ENCODE data around the gene GSTCD.
"Not testable (repeated sequence)": the region's sequence is repeated elsewhere in the genome, so short reads cannot be mapped to it uniquely, and the experiment has no call there.

GSTCD gene, protein sequence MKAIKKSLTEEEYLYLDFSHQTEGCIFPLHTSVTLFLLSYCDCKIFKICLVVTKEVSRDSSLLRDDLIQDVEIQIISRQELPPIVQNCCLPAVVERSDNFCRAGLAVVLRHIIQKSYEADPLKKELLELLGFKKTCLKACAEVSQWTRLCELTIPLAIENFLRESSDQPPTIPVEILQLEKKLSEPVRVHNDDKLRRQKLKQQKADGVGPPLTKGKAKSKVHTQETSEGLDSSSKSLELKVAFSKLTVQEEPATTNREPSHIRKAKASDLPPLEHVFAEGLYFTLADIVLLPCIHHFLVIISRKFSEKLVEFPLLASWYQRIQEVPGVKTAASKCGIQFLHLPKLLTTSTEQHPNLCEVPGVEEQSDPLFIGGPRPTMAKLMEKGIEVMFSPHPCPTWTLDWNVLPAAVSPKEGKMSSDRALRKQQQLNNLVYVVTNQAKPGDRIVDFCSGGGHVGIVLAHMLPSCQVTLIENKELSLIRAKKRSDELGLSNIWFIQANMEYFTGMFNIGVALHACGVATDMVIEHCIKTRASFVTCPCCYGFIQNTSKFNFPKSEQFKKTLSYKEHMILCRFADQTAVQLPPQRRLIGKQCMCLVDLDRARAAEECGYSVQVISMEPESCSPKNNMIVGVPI

DNA sequence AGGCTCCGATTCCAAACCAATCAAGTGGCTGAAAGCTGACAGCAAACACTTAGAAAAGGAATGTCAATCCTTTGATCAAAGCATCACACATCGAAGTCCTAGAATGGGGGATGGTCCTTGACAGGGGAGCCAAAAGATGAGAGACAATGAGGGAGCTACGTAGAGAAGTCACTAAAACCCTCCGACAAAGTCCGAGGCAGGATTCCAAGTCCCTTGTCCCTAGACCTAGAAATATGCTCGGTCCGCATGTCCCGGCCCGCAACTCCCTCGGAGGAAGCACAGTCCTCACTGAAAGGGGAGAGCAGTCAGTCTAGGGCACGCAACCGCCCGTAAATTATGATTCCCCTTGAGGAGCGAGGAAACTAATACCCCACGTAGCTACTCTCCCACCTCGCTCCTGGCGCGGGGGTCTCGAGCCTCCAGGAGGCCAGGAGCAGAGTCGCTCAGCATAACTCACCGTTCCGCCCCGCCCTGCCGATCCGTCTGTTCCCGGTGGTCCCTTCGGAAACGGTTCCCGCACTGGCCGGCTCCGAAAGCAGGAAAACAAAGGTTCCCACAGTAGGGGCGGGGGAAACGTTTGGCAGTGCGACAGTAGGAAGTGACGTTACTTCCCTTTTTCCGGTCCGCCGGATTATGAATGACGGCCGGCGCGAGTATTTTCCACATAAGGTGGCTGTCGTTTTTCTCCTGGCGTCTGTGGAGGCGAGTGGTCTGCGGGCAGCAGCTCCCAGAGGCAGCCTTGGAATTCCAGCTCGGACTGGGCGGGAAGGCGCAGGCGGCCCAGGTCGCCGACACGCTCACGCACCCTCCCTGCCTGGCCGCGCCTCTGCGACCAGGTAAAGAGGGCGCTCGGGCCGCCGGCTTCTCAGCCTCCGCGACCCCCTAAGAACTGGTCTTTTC lies at the start of gene GSTCD, which contains the start of gene INTS12:
GSTCD (plus strand) TSS at position 604 of the 900 bp plus-strand sequence. CDS start 8,830 bp downstream, outside the sequence.
INTS12 (minus strand) TSS at position 509 of the 900 bp plus-strand sequence. CDS start 8,684 bp downstream, outside the sequence.
- peak; percentile 83 for DNase-seq

DNA sequence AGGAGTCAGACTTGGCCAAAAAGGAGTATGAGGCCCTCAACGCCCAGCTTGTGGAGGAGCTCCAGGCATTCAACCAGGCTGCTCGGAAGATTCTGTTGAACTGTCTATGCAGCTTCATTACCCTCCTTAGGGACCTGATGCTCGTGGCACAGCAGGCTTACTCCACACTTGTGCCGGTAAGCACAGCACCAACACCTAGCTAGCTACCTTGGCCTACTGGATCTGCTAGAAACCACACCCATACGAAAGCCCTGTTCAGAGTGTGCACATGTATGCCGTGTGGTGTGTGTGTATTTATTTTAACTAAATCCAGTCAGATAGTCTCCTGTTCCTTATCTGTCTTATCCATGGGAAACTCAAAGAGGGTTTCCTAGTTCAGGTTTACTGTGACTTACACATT lies 49.4 kb upstream of the GSTCD start:
- no peak for DNase-seq

DNA sequence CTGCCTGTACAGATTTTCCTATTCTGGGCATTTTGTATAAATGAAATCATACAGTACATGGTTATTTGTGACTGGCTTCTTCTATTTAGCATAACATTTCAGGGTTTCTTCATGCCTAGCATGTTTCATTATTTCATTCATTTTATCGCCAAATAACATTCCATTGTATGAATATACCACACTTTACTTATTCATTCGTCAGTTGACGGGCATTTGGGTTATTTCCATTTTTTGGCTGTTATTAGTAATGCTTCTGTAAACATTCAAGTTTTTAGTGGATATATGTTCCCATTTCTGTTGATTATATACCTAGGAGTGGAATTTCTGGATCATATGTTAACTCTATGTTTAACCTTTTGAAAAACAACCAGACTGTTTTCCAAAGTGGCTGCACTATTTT lies 47.6 kb upstream of the GSTCD start:
- DNase-seq = no peak

DNA sequence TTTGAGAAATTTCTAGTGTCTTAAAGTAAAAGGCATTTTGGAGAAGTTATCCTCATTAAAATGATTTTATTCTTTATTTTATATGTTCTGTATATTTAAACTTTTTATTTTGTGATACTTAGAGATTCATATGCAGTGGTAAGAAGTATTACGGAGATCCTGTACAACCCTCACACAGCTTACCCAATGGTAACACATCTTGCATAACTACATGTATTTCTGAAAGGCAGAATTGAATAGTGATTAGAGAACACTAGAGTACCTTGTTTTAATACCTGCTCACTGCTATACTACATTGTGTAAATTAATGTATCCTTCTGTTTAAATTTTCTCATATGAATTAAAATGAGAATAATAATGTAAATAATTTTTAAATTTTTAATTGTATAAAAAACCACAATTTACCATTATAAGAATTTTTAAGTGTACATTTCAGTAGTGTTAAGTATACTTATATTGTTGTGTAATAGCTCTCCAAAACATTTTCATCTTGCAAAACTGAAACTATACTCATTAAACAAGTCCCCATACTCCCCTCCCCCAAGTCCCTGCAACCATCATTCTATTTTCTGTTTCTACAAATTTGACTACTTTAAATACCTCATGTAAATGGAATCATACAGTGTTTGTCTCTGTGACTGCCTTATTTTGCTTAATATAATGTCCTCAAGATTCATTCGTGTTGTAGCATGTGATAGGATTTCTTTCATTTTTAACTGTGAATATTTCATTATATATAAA lies 45.5 kb upstream of the GSTCD start:
- no peak for DNase-seq

DNA sequence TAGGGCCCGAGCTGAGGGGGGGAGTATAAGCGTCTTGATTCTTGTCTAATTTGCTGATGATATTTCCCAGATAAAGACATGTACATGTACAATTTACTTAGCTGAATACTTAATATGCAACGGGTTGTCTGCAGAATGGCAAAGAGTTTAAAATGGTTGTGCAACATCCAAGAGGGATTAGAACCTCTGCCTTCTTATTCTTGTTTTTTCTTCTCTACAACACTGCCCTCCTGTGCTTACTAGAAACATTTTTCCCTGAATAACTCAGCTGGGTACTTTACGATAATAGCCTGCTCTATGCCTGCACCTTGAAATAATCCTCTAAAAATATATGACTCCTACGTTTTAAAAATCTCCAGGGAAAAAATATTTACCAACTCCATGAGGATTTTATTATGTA lies 41.9 kb upstream of the GSTCD start:
- DNase-seq = no peak

DNA sequence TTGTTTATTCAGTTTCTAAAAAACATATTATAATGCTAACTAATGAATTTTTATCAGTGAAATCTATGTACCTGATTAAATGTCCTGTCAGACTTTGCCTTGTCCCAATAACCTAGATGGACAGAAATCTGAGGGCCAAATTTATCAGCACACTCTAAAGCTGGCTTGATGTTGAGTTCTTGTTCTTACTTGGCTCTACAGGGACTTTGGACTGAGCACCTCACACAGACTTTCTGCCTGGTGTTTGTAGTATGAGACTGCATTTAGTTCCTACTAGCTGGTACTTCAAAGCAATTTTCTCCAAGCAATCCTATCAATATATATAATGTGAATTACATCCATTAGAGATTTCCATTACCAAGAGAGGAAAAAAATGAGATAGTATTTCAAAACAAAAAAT lies 37.9 kb upstream of the GSTCD start:
- DNase-seq = no peak

DNA sequence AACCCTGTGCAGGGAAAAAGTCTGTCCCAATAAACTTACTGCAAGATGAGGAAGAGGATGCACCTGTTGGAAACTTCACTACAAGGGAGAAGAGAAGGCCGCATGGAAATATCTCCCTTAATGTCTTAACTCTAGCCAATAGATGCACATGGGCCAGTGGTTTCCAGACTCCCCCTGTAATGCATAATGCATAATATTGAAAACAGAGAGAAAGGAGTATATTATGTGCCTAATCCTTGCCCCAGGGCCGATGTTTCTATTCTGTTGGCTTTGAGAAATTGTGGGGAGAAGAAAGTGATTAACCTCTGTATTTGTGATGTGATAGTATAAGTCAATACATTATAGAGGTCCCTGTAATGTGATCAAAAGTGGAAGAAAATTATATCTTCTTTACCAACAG lies 37.3 kb upstream of the GSTCD start:
- no peak for DNase-seq

DNA sequence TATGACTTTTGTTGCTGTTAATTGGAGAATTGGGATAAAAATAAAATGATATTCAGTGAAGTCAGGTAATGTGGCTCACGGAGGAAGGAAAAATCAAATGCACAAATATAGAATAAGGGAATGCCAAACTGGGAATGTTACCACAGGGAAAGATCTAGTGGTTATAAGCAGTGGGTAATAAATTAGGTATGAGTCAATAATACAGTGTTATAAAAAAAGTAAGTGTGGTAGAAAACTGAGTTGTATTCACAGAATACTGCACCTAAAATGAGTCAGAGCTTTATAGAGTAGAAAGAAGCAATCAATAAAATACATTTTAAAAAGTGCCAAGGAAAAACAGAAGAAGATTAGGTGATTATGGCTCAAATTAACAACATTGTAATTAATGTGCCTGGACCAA lies 34.6 kb upstream of the GSTCD start:
- no peak for DNase-seq

DNA sequence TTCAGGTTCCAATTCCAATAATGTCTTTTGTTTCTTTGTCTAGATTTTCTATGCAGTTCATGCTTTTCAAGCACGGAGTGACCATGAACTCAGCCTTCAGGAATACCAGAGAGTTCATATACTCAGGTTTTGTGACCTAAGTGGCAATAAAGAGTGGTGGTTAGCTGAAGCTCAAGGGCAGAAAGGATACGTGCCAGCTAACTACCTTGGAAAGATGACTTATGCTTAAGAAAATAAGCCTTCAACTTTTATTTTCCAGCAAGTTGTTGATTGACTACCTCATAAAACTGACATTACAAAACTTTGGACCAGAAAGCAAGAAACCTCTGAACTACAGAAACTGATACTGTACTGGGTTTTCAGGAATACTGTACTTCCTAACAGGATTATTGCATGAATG lies 30.9 kb upstream of the GSTCD start:
- no peak for DNase-seq

DNA sequence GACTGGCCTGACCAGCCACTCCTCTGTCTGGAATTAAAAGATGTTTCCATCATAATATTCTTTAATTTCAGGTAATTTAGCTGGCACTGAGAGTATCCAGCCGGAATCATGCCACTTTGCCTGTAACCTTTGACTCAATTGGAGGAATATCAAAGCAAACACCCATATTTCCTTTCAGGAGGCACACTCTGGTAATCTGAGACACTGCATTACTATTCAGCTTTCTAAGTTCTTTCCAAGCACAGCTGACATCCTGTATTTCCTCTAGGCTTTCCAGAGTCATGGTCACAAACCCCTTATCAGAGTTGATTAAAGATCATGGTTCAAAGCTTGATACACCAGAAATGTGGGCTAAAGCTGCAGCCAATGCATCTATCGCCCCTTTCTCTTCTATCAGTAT lies 29.4 kb upstream of the GSTCD start:
- no peak for DNase-seq

DNA sequence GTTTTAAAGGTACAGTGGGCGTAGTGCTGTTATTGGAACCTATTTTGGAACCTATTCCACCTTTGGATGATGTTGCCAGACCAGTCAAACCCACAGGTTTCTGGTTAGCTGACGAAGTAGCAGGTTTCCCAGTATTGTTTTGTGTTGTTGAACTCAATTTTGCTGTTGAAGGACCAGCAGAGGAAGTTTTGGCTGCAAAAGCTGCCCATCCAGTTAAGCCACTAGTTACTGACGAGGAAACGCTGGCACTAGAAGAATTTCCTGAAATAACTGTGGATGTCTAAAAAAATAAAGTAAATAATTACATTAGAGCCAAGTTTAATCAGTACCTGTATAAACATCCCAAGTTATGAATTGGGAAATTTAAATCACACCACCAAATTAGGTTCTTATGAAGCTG lies 25.5 kb upstream of the GSTCD start:
- no peak for DNase-seq

DNA sequence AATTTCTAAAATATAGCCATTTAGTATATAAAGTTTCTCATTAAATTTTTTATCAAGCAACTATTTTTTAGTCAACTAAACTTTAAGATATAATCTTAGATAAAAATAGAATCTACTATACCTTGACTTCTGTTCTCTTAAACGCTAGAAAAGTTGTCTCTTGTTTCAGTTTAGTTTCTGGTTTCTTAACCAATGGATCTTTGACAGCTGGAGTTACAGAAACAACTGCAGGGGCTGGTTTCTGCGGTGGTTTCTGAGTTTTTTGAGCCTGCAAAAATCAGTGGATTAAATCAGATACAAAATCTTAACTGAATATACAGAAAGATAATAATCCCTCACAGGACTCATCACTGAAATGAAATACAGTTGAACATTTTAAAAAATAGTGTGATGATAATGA lies 22.0 kb upstream of the GSTCD start:
- no peak for DNase-seq

DNA sequence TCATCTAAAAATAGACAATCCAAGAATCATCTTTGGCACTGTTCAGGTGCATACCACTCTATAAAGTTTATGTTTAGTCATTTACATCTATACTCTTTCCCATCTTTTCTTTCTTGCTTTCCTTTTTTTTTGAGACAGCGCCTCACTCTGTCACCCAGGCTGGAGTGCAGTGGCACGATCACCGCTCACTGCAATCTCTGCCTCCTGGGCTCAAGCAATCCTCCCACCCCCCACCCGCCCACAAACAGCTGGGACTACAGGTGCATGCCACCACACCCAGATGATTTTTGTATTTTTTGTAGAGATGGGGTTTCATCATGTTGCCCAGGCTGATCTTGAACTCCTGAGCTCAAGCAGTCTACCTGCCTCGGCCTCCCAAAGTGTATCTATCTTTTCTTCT lies 13.8 kb upstream of the GSTCD start:
- not testable (repeated sequence) for DNase-seq

DNA sequence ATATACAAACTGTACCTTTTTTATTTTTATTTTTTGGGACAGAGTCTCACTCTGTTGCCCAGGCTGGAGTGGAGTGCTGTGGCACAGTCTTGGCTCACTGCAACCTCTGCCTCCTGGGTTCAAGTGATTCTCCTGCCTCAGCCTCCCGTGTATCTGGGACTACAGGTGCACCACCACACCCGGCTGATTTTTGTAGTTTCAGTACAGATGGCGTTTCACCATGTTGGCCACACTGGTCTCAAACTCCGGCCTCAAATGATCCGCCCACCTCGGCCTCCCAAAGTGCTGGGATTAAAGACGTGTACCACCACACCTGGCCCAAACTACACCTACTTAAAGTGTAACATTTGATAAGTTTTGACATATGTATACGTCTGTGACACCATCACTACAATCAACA lies 12.8 kb upstream of the GSTCD start:
- DNase-seq = not testable (repeated sequence)

DNA sequence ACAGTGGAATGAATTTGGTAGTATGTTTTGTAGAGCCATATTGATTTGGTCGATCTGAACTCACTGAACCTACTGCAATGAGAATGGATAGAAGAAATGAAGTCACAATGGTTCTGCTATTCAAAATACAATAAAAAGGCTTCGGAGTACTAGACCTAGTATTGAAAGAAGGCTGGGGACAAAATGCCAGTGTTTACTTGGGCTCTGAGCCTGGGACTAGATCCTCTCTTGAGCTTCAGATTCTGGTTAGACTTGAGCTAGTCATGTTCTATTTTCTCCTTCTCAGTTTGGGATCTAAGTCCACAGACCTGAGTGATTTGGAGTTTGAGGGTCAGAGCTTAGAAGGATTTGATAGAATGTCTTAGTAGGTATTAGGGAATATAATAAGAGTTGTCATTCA lies 10.0 kb upstream of the GSTCD start:
- DNase-seq = no peak

DNA sequence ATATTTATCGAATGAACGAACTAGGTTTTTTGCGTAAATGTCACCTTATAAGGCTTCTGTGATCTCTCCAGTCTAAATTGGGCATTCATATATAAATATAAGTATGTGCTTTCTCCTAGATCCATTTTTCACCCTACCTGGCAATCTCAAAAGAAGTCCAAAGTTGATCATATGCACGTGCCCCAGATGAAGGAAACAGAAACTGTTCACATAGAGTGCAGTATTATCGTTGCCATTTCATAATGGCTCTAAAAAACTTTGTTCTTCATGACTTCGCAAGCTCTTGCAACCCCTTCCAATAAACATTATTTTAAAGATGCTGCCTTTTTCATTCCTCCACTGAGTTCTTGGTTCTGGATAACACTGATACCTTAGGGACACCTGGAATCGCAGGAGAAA lies 803 bp upstream of the GSTCD start:
- DNase-seq = no peak

DNA sequence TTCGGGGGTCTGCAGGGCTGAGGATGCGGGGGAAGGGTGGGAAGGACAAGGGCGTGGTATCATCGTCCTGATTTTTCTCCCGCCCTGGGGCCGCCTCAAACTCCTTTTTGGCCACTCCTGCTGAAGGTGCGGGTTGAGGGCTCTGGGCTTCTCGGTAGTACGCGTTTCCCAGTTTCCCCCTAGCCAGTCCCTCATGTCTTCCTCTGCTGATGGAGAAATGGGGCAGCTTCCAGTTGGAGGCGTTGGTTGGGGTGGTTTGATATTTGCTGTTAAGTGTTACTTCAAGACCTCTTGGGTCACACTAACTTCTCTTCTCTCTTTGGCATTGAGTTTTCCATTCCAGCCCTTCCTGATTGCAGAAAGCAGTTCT lies 482 bp downstream of the GSTCD start:
- DNase-seq = no peak

DNA sequence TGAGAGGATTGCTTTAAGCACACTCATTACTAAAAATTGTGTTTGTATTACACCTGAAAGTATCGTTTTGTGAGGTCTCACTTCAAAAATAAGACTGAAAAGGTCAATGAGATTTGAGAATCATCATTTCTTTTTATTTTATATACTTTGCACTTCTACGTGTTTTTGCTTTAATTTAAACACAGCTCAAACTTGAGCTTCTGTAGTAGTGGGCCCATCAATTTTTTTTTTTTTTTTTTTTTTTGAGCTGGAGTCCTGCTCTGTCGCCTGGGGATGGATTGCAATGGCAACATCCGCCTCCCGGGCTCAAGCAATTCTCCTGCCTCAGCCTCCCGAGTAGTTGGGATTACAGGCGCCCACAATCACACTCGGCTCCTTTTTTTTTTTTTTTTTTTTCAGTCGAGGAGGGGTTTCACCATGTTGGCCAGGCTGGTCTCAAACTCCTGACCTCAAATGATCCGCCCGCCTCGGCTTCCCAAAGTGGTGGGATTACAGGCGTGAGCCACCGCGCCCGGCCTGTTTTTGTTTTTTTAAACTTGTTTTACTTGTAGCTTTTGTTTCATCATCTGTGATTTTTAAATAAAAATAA lies 1.5 kb downstream of the GSTCD start:
- no peak for DNase-seq

DNA sequence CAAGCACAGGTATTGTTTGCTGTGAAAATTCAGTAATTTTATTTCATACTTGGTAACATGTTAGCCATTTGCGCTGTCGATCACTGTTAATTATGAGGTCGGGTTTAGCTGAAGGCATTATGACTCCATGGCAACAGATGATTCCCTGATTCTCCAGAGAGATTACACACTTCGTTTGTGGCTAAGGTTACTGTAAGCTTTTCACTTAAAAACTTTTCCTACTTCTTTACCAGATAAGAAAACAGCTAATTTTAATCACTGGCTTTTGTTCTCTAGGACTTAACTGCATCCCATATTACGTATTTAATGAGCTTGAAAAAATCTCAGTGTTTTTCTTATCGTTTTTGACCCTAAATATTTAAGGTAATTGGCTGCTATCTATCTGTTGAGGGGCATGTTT lies 2.1 kb downstream of the GSTCD start:
- no peak for DNase-seq

DNA sequence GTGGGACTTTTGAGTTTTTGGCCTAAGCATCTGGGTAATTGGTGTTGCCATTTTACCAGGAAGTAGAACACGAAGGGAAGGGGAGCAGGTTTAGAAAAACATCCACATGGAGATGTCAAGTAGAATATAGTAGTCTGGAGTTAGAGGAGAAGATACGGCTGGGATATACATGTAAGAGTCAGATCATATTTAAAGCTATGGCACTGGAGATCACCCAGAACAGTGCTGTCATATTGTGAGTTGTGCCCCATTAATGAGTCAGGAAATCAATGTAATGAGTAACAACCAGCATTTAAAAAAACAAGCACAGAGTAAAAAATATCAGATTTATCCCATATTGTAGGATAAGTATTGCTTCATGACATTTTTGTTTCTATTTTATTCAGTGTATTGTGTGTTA lies 4.2 kb downstream of the GSTCD start:
- DNase-seq = no peak

DNA sequence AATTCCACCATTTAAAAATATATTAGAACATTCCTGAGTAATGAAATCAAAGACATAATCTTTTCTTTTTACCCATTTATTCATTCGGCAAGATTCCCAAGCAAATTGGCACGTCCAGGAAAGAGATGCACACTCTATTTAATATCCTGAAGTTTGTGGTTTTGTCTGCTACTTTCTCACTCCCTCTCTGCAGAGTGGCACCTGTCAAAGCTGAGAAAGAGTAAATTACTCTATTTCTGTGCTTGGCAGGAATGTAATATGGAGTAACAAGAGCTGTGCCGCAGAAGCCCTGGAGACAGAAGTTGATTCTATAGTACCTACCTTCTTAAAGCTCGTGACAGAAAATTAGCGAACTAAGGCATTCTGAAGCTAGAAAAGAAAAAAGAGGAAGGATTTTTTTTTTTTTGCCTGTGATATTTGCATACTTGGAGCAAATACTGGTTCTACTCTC lies 5.5 kb downstream of the GSTCD start:
- DNase-seq = no peak

DNA sequence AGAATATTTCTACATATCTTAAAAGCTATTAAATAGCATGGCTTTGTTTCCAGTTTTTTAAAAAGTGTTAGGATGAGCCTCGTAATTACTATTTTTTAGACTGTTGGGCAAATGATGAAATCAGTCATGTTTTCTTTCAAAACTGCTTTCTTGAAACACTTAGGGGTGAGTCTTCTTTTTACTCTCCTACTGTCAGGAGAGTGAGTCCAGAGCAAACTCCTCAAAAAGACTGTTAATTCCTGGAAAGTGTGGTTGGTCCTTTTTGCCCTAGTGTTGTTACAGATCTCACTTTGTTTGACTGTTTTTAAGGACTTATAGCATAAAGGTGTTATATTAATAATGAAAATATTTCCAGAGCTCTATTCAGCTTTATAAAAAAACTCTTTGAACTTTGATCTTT lies 6.3 kb downstream of the GSTCD start:
- no peak for DNase-seq

Measured in T1000 (cell line).